Fibroblast of villous mesenchyme (primary cell): ENCODE measurements around the gene ABI3BP. TPM values are rescaled to one million over a fixed set of nuclear protein-coding genes. Genes with fewer than 3 reads are reported as not detected.
A peak's percentile ranks its signal among the peaks of the same experiment; 100 is the strongest.

Experiments
- DNase-seq: peaks from one replicate; pipeline ENCODE4 v3.0.0-alpha.2; 2010; ENCODE audit warnings: low read depth
- H3K4me3 ChIP-seq: 2 replicates; pipeline ENCODE4 v1.5.1; 2011; ENCODE audit warnings: low read depth, mild to moderate bottlenecking, low read length
- total RNA-seq: library from RNA; depleted of rRNA; stranded (reverse); fragments of >200 nt; gene quantifications from 2 replicates; pipeline ENCODE4 v1.2.3, GENCODE V29; 2012
- TF ChIP-seq, protein P1 (sequence below): IDR thresholded peaks from 2 replicates; pipeline ENCODE4 v1.5.1; 2012; ENCODE audit warnings: low read depth, mild to moderate bottlenecking, low read length; ENCODE audit not compliant: insufficient read depth

The ABI3BP gene
- total RNA-seq, 1 donor: 7.8 TPM

DNA sequence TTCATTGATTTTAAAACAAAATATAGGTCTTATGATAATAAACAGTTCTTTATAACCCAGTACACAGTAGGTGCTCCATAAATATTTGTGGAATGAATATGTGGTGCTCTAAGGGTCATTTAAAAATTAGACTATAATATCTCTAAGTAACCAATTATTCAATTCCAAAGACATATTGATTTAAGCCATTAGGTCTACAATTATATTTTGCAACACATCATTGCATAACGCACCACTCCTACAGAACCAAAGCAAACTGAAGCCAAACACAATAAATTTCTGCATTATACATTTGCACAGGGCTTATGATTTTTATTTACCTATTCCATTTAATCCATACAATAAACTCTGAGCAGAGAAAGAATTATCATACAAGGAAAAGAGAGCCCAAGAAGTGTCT is 104.3 kb downstream of the ABI3BP start:
- no peak overlapping the region for H3K4me3 ChIP-seq
- TF ChIP-seq, protein P1, sequence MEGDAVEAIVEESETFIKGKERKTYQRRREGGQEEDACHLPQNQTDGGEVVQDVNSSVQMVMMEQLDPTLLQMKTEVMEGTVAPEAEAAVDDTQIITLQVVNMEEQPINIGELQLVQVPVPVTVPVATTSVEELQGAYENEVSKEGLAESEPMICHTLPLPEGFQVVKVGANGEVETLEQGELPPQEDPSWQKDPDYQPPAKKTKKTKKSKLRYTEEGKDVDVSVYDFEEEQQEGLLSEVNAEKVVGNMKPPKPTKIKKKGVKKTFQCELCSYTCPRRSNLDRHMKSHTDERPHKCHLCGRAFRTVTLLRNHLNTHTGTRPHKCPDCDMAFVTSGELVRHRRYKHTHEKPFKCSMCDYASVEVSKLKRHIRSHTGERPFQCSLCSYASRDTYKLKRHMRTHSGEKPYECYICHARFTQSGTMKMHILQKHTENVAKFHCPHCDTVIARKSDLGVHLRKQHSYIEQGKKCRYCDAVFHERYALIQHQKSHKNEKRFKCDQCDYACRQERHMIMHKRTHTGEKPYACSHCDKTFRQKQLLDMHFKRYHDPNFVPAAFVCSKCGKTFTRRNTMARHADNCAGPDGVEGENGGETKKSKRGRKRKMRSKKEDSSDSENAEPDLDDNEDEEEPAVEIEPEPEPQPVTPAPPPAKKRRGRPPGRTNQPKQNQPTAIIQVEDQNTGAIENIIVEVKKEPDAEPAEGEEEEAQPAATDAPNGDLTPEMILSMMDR: no peak
- no peak for DNase-seq

DNA sequence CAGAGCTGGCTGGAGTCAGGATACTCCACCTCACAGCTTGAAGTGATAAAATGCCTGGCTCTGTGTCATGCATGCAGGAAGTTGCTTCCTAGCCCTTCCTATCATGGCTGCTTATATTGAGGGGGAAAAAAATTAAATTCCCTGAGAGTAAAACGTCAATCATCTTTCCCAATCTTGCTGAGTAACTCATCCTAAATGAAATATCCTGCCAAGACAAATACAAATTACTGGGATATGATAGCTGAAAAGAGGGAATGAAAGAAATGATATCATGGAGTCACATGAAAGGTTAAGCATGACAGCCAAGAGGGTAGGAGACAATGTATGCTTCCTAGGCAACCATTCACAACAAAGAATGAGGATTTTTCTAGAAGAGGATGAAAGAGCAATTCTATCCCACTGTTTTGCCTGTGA is 110.6 kb downstream of the ABI3BP start:
- TF ChIP-seq, protein P1: no peak
- no peak for DNase-seq

DNA sequence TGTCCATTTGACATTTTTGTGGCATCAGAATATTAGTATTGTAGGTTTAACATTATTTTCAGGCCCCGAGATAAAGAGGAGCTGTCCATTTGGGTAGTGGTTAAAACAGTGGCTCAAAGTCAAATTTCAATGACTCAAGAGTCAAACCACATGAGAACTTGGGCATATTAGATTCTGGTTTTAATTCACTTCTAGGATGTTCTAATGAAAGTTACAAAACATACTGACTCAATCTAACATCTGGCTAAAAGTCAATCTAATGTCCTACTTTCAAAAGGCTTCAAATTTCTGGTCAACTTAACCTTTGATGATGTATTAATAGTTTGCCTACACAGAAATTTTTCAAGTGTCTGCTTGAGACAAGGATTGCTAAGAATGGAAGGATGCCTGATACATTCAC is 112.4 kb downstream of the ABI3BP start:
- no peak for DNase-seq
- TF ChIP-seq, protein P1: no peak
- no peak overlapping the region for H3K4me3 ChIP-seq

More for the DNA sequence above, 110.6 kb downstream of the ABI3BP start:
- no peak overlapping the region for H3K4me3 ChIP-seq

DNA sequence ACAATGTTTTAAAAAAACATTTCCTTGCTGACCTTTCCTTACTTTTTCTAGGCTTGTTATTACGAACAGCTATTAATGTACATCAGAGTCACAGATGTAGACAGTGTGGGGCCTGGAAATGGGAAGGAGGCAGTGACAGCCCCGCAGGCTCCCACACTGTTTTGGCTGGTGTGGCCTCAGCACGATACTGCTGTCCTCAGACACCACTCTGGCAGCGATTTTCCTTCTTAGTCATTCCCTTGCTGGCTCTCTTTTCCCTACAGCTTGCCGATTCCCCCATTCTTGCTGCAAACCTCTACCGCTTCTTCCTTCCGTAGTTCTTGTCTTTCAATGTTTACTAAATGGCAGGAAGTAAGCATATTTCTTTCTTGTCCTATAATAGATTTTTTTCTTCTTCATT is 113.1 kb downstream of the ABI3BP start:
- TF ChIP-seq, protein P1: no peak
- H3K4me3 ChIP-seq: no peak overlapping the region
- DNase-seq: no peak

DNA sequence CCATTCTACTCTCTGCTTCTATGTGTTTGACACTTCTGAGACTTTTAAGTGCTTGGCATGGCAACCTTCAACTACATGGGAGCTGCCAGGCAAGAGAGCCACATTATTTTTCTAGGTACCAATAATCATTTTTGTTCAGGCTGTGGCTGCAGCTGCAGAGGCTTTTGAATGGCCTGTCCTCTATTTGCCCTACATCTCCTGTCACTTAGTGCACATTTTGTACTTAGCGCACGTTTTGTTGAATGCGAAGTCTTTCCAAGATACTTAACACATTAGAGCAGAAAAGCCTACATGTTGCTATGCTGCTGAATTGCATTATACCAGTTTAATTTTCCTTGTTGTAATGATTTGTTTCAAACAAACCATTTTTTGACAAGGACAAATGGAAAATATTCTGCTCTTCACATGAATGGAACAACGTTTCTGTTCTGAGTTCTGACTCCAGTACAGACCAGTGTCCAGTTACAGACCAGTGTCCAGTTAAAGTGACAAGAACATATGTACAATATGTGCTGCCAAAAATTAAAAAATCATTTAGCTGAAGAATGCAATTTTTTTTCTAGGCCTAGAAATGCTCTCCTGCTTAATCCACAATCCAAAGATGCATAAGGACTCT is 113.9 kb downstream of the ABI3BP start:
- TF ChIP-seq, protein P1: no peak
- no peak overlapping the region for H3K4me3 ChIP-seq
- no peak for DNase-seq

DNA sequence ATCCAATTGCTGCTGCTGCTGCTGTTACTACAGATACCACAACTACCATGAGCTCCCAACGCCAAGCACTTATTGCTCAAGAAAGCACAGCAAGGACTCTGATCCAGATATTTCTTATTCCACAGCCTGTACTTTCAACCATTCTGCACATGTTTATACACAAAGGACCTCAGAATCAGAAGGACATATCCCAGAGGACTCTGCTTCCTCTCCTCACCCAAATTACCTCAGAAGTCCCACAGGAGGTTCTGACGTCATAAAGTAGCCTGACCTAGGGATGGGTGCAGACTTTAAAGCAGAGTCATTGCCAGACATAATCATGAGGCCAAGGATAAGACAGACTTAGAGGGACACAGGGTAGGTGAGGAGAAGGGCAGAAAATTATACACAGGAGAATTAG is 115.9 kb downstream of the ABI3BP start:
- TF ChIP-seq, protein P1: no peak
- H3K4me3 ChIP-seq: no peak overlapping the region
- no peak for DNase-seq

DNA sequence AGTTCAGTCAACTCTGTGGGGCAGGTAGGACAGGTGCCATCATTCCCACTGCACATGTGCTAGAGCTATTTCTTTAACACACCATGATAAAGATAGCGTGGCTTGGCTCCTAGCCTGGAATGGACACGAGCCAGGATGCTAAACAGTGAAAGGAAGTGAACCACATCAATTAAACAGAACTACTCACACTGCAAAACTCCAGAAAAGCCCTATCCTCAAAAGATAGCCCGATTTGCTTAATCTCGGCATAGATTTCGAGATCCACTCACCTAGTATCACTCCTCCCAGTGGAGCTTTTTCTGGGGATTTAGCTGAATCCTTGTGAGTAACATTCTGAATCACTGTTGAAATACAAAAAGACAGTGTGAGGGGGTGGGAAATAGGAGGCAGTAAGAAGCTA is 118.0 kb downstream of the ABI3BP start:
- TF ChIP-seq, protein P1: no peak
- DNase-seq: peak; percentile 57
- H3K4me3 ChIP-seq: no peak overlapping the region
